A673 (cell line): ENCODE data around the gene GABRB2. TPM values are rescaled to one million over a fixed set of nuclear protein-coding genes. Genes with fewer than 3 reads are reported as not detected.

ENCODE experiments used
- BruUV-seq: library from RNA; stranded (reverse); fragments of 400-500 nt; replicated peaks from 2 replicates; lab custom pipeline; 2021; lab: Mats Ljungman, UMichigan
- CTCF ChIA-PET: fragments of 300-600 bp; sonication (Branson Sonifier 250); formaldehyde crosslinking; loops from one replicate; lab custom pipeline; 2022; ENCODE audit warnings: antibody characterized with exemption; lab: Charles Lee
- POLR2A ChIA-PET: fragments of 300-600 bp; sonication (Branson Sonifier 250); formaldehyde crosslinking; loops from one replicate; lab custom pipeline; 2022; ENCODE audit warnings: antibody characterized with exemption; ENCODE audit not compliant: low non-redundant PET; lab: Charles Lee
- DNase-seq: peaks from one replicate; pipeline ENCODE4 v3.0.0-alpha.2; 2015; ENCODE audit warnings: low spot score
- H3K27ac ChIP-seq: fragments of 200-600 bp; sonication (generic); 2 replicates; pipeline ENCODE4 v1.5.1; 2016; ENCODE audit warnings: mixed run types, low read depth, mild to moderate bottlenecking, mixed read lengths, antibody characterized with exemption, low read length; ENCODE audit not compliant: poor library complexity, severe bottlenecking
- H3K27me3 ChIP-seq: fragments of 200-600 bp; sonication (generic); replicated peaks from 2 replicates; pipeline ENCODE4 v1.6.1; 2017; ENCODE audit warnings: mixed run types, low read depth, mild to moderate bottlenecking, mixed read lengths, antibody characterized with exemption, low read length; ENCODE audit not compliant: insufficient read depth, poor library complexity
- H3K36me3 ChIP-seq: fragments of 200-600 bp; sonication (generic); 2 replicates; pipeline ENCODE4 v1.6.1; 2016; ENCODE audit warnings: mixed run types, mild to moderate bottlenecking, mixed read lengths, antibody characterized with exemption, low read length; ENCODE audit not compliant: insufficient read depth, poor library complexity, severe bottlenecking
- H3K4me1 ChIP-seq: fragments of 200-600 bp; sonication (generic); 2 replicates; pipeline ENCODE4 v1.6.1; 2017; ENCODE audit warnings: mixed run types, mild to moderate bottlenecking, mixed read lengths, antibody characterized with exemption, low read length; ENCODE audit not compliant: insufficient read depth, poor library complexity, severe bottlenecking
- H3K4me3 ChIP-seq: fragments of 200-600 bp; sonication (generic); 2 replicates; pipeline ENCODE4 v1.5.1; 2016; ENCODE audit warnings: low read depth, mixed run types, mild to moderate bottlenecking, mixed read lengths, low read length; ENCODE audit not compliant: poor library complexity, severe bottlenecking
- H3K9me3 ChIP-seq: fragments of 200-600 bp; sonication (generic); 2 replicates; pipeline ENCODE4 v1.6.1; 2016; ENCODE audit warnings: mixed run types, low read depth, mild to moderate bottlenecking, mixed read lengths, antibody characterized with exemption, low read length; ENCODE audit not compliant: poor library complexity, severe bottlenecking
- CTCF ChIP-seq: fragments of 300-800, 200-600 bp; sonication (generic); conservative IDR thresholded peaks from 2 replicates; pipeline ENCODE4 v1.5.1; 2017; ENCODE audit warnings: low read depth, mild to moderate bottlenecking, antibody characterized with exemption, low read length, moderate library complexity, mixed read lengths
- EZH2 ChIP-seq: fragments of 200-600 bp; sonication (generic); IDR thresholded peaks from 2 replicates; pipeline ENCODE4 v1.6.1; 2017; ENCODE audit warnings: borderline replicate concordance, low read depth, mild to moderate bottlenecking, mixed read lengths, antibody characterized with exemption, low read length; ENCODE audit not compliant: poor library complexity, severe bottlenecking
- intact Hi-C: fragments of 100-400 bp; cut with micrococcal nuclease; formaldehyde crosslinking; loops from one replicate; pipeline ENCODE4 v1.10.0; 2022; ENCODE audit not compliant: unreplicated experiment
- total RNA-seq: library from RNA; stranded (reverse); gene quantifications from 2 replicates; pipeline ENCODE4 v1.2.3, GENCODE V29; 2021

The GABRB2 gene
- total RNA-seq, 1 experiment from 2014 or later, result not detected

- Histone ChIP-seq H3K4me1 (no peaks in the 10 kb centered on the region), H3K27ac (no peak overlapping the region), H3K9me3 (no peaks in the 10 kb centered on the region), H3K27me3 (no peaks in the 10 kb centered on the region), H3K4me3 (no peak overlapping the region), H3K36me3 (no peaks in the 10 kb centered on the region)
- no peak for TF ChIP-seq CTCF
- no peak for TF ChIP-seq EZH2
- DNase-seq, result no peak
- ChIA-PET POLR2A (no interaction called here), CTCF (no interaction called here)
- intact Hi-C loops, result no loop called here
- no TSS peak for BruUV-seq
These were observed 259.1 kb downstream of the GABRB2 start for GRCh38 chr5:161287436-161287835.

GRCh38 chr5:161286066-161286655 is 260.4 kb downstream of the GABRB2 start:
- DNase-seq, result no peak
- intact Hi-C loops, result no loop called here
- TF ChIP-seq EZH2, result no peak
- no peak for TF ChIP-seq CTCF
- CTCF ChIA-PET, result no interaction called here
- no peaks in the 10 kb centered on the region for H3K36me3 ChIP-seq
- POLR2A ChIA-PET, result no interaction called here
- H3K4me1 ChIP-seq, result no peaks in the 10 kb centered on the region
- no peak overlapping the region for H3K27ac ChIP-seq
- H3K4me3 ChIP-seq, result no peak overlapping the region
- H3K27me3 ChIP-seq, result no peaks in the 10 kb centered on the region
- H3K9me3 ChIP-seq, result no peaks in the 10 kb centered on the region
- BruUV-seq, result no TSS peak

GRCh38 chr5:161284445-161284844 is 262.1 kb downstream of the GABRB2 start:
- BruUV-seq, result no TSS peak
- no peaks in the 10 kb centered on the region for H3K4me1 ChIP-seq
- TF ChIP-seq CTCF (no peak), EZH2 (no peak)
- intact Hi-C loops, result no loop called here
- H3K27me3 ChIP-seq, result no peaks in the 10 kb centered on the region
- POLR2A ChIA-PET, result interaction anchor here (0.7 kb wide), 1 partner anchor 677 kb away, joined by 3 read pairs; no protein-coding TSS in a partner anchor
- CTCF ChIA-PET, result no interaction called here
- H3K36me3 ChIP-seq, result no peaks in the 10 kb centered on the region
- DNase-seq, result no peak
- H3K27ac ChIP-seq, result no peak overlapping the region
- no peak overlapping the region for H3K4me3 ChIP-seq
- no peaks in the 10 kb centered on the region for H3K9me3 ChIP-seq
